Lower leg skin (tissue), 4 donors: ENCODE measurements around the gene ARHGAP28. TPM values are rescaled to one million over a fixed set of nuclear protein-coding genes. Genes with fewer than 3 reads are reported as not detected.

Experiments
- DNase-seq, 2 donors: peaks; one replicate each; pipeline ENCODE4 v3.0.0-alpha.2; 2019; ENCODE audit warnings: low spot score in 2 of 2
- H3K4me3 ChIP-seq: fragments of 200-600 bp; sonication (generic); 2 replicates; pipeline ENCODE4 v1.5.1; 2017; ENCODE audit warnings: mild to moderate bottlenecking, low read depth; ENCODE audit not compliant: poor library complexity, severe bottlenecking
- POLR2A ChIP-seq, 2 donors: fragments of 450-650 bp; IDR thresholded peaks; one replicate each; pipeline ENCODE4 v1.6.1; 2016 to 2017; ENCODE audit warnings: antibody characterized with exemption in 2 of 2, mild to moderate bottlenecking in 1 of 2, moderate library complexity in 1 of 2
- WGBS, 2 donors: methylation state at CpG; one replicate each; pipeline ENCODE4 v1.1.5; 2018; 5-methylcytosine and 5-hydroxymethylcytosine counted together
- intact Hi-C: fragments of 100-400 bp; cut with DNase I; formaldehyde crosslinking; loops from one replicate; pipeline ENCODE4 v1.15.0; 2023; ENCODE audit warnings: low total_unique reads
- total RNA-seq, 4 donors: library from RNA; depleted of rRNA; stranded (reverse); fragments of >200 nt; gene quantifications; one replicate each; pipeline ENCODE4 v1.1.0, GENCODE V29; 2016
- TF ChIP-seq, protein P1 (sequence below), 3 donors: fragments of 450-650 bp; IDR thresholded peaks; one replicate each; pipeline ENCODE4 v1.5.1; 2016; ENCODE audit warnings: antibody characterized with exemption in 3 of 3, mild to moderate bottlenecking in 3 of 3, moderate library complexity in 2 of 3

Gene ARHGAP28
- total RNA-seq, 4 donors from 2014 or later: 1.4 to 5.9 (median 2.8) TPM

DNA sequence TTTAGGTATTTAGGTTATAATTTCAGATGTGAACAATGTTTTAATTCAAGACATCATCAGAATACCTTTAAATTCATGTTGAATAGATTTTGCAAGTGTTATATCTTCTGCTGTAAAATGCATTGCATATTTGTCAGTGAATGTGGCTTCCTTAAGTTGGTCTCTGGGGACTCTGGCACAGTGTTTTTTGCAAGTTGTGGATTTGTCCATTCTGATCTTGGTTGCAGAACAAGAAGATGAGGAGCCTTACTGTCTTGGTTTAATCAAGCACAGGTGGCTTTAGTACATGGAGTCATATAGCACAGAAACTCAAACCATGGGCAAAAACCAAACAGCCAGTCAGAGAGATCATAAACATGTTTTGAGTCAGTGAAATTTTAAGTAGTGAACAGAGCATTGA is 135.7 kb downstream of the ARHGAP28 start:
- DNase-seq: no peak
- intact Hi-C loops: no loop called here
- no peak for TF ChIP-seq POLR2A (IDR thresholded peaks at IDR 0.05)
- TF ChIP-seq, protein P1, sequence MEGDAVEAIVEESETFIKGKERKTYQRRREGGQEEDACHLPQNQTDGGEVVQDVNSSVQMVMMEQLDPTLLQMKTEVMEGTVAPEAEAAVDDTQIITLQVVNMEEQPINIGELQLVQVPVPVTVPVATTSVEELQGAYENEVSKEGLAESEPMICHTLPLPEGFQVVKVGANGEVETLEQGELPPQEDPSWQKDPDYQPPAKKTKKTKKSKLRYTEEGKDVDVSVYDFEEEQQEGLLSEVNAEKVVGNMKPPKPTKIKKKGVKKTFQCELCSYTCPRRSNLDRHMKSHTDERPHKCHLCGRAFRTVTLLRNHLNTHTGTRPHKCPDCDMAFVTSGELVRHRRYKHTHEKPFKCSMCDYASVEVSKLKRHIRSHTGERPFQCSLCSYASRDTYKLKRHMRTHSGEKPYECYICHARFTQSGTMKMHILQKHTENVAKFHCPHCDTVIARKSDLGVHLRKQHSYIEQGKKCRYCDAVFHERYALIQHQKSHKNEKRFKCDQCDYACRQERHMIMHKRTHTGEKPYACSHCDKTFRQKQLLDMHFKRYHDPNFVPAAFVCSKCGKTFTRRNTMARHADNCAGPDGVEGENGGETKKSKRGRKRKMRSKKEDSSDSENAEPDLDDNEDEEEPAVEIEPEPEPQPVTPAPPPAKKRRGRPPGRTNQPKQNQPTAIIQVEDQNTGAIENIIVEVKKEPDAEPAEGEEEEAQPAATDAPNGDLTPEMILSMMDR (IDR thresholded peaks at IDR 0.05): no peak
- no peak overlapping the region for H3K4me3 ChIP-seq

DNA sequence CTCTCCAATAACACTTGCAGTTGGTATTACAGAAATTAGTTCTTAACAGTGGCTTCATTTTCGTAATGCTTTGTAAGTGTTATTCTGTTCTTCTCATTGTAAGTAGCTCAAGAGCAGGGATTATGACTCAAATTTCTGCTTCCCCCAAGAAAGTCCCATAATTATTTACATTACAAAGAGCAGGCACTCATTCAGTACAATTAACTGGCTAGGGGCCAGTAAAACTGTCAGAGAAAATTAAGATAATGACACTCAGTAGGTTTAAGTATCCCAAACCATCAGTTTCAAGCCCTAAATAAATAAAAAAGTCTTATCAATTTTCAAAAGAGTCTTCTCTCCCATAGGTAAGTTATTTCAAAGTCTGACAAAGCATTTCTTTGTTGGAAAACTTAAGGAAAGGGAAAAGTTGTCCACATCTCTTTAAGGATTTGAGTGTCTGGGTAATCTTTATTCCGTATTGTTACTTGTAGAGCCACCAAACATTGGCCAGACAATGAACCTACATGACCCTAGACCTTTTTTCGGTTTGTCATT is 137.1 kb downstream of the ARHGAP28 start:
- no peak overlapping the region for H3K4me3 ChIP-seq
- TF ChIP-seq POLR2A (IDR thresholded peaks at IDR 0.05): no peak
- TF ChIP-seq, protein P1 (IDR thresholded peaks at IDR 0.05): no peak
- WGBS, 2 donors: 81 to 88% methylated on average over 3 of the region's 3 CpGs
- no peak for DNase-seq
- intact Hi-C loops: no loop called here

DNA sequence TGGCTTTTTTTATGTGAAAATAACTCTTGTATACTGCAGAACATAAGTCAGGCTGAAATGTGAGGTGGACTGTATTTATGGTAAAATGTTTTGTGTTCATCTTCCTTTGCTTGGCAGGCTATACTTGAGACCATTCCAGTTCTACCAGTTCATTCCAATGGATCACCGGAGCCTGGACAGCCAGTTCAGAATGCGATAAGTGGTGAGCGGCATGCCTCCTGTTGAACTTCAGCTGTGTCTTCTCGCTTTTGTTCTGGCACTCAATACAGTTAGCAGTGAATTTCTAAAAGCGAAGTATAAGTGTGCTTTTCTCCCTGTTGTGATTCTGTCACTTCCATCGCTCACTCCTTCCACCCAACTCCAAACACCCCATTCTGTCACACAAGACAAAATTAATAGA is 138.5 kb downstream of the ARHGAP28 start:
- no peak for DNase-seq
- intact Hi-C loops: no loop called here
- H3K4me3 ChIP-seq: no peak overlapping the region
- TF ChIP-seq POLR2A (IDR thresholded peaks at IDR 0.05): no peak
- TF ChIP-seq, protein P1 (IDR thresholded peaks at IDR 0.05): no peak
- WGBS, 2 donors: 86 to 92% methylated on average over 6 of the region's 6 CpGs

DNA sequence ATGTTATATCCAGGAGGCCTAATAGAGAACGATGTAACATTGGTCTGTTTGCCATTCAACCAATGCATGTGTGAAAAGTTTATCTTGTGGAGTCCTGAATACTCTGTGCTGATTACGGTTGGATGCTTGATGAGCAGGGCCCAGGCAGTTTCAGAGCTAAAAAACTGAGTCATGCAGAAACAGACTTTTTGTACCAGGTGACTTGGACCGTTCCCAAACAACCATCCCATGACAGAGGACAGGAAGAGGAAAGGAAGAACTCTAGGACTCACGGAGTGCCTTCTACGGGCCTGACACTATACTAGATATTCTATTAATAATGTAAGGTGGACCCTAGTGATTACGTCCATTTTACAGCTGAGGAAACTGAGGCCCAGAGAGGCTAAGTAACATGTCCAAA is 142.1 kb downstream of the ARHGAP28 start:
- H3K4me3 ChIP-seq: no peak overlapping the region
- intact Hi-C loops: no loop called here
- no peak for DNase-seq
- TF ChIP-seq, protein P1 (IDR thresholded peaks at IDR 0.05): no peak
- no peak for TF ChIP-seq POLR2A (IDR thresholded peaks at IDR 0.05)
- WGBS, 2 donors: 88 to 90% methylated on average over 6 of the region's 6 CpGs

DNA sequence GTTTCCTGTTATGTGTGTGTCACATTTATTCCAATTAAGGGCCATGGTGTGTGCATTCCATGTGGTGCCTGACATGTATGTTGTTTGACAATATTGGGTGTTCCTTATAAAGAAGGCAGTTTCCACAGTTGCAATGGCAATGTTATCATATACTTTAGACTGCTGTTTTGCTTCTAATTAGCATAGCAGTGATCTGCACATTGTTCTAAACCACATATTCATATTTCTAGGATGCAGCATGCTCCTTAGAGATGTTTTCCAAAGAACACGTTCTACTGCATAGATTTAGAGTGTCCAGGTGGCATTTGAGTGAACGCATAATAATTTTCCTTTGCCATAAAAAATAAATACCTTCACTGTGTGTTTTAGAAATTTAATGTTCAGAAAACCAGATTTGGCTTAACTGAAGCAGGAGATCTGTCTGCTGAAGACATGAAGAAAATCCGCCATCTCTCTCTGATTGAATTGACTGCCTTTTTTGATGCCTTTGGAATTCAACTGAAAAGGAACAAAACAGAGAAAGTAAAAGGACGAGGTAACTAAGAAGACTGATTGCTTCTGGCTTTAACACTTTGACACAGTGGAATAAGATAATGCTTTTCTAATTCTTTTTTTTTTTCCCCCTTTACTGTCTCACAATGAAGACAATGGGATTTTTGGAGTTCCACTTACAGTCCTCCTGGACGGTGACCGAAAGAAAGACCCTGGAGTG is 143.7 kb downstream of the ARHGAP28 start:
- intact Hi-C loops: no loop called here
- TF ChIP-seq, protein P1 (IDR thresholded peaks at IDR 0.05): no peak
- TF ChIP-seq POLR2A (IDR thresholded peaks at IDR 0.05): no peak
- WGBS, 2 donors: 90 to 94% methylated on average over 6 of the region's 6 CpGs
- H3K4me3 ChIP-seq: no peak overlapping the region
- DNase-seq: no peak

DNA sequence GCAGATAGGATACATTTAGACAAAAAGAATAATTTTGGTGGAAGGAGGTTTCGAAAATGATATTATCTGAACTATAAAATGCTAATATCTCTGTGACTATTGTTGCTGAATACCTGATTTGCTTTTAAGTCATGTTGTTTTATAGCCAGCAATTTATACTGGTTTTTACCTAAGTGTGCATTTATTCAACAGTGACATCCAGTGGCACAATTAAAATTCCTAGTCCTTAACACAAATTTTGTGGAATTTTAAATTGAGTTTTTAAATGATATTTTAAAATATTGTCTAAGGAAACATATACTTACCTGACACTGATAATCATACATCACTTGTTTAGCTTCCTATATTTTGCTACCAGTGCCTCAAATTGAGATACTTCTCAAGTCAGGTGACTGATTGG is 144.8 kb downstream of the ARHGAP28 start:
- TF ChIP-seq, protein P1 (IDR thresholded peaks at IDR 0.05): no peak
- no peak for TF ChIP-seq POLR2A (IDR thresholded peaks at IDR 0.05)
- no peak overlapping the region for H3K4me3 ChIP-seq
- WGBS, 2 donors: 84 to 90% methylated on average over 1 of the region's 1 CpG
- DNase-seq: no peak
- intact Hi-C loops: no loop called here
